HG02943 (cell line): ENCODE measurements around the gene OPN1MW.
"Not testable (repeated sequence)": the region's sequence is repeated elsewhere in the genome, so short reads cannot be mapped to it uniquely, and the experiment has no call there.

Experiments used
- ATAC-seq: cut with Tn5 transposase; IDR thresholded peaks from one replicate; pipeline ENCODE4 v1.9.1; 2021; ENCODE audit warnings: mild to moderate bottlenecking, low read depth, moderate library complexity; ENCODE audit not compliant: unreplicated experiment

The OPN1MW gene

DNA sequence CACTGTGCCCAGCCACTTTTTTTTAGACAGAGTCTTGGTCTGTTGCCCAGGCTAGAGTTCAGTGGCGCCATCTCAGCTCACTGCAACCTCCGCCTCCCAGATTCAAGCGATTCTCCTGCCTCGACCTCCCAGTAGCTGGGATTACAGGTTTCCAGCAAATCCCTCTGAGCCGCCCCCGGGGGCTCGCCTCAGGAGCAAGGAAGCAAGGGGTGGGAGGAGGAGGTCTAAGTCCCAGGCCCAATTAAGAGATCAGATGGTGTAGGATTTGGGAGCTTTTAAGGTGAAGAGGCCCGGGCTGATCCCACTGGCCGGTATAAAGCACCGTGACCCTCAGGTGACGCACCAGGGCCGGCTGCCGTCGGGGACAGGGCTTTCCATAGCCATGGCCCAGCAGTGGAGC lies at the start of gene OPN1MW:
Gene OPN1MW (plus strand): TSS at position 301 of the 400 bp plus-strand sequence. CDS start 82 bp downstream, at position 383.
- not testable (repeated sequence) for ATAC-seq

DNA sequence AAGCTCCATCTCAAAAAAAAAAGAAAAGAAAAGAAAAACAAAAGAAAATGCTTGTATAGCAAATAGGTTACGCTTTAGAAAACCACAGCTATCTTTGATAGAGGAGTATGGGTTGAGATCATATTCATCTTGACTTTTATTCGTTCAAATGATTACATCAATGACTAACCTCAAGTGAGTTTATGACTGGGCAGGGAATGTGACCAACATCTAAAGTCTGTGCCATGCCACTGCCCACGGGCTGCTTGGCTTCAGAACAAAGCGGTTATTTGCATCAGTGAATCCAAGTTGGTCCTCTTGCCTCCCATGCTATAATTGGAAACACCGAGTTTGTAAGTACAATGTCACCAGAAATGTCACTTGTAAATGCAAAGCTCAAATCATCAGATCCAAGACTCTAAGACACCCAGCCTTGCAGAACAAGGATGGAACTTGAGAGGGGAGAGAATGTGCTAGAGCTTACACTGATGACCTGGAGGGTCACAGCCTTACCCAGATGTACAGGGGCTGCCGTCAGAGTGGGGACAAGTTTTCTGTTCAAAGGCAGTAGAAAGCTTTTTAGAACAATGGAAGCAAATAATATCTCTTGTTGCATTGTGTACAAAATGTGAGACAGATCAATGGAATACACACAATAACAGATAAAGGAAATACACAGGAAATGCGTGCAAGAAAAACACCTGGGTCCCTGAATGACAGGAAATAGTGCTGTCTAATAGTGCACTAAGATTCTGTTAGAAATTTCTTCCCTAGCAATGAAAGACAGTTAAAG lies 46.8 kb upstream of the OPN1MW start:
- ATAC-seq, result no peak

DNA sequence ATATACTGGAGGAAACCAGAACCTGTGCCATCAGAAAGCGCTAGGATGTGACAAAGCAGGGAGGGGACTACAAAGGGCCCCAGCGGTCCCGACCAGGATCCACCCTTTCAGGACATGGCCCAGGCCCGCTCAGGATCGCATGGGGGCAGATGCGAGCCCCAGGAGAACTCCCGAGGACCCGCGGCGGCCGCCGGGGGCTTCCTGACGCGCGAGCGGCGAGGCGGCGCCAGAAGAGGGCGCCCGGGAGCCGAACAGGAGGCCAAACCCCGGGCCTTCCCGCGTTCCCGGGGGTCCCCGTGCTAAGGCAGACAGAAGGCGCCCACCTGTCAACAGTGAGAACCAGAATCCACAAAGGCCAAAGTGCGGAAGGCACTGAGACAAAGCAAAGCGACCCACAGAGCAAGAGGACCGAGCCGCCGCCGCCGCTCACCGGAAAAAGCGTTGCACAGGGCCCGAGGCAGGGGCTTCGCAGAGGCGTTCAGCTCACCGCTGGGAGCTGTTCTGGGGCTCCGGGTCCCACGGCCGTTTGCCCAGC lies 45.7 kb upstream of the OPN1MW start:
- no peak for ATAC-seq

DNA sequence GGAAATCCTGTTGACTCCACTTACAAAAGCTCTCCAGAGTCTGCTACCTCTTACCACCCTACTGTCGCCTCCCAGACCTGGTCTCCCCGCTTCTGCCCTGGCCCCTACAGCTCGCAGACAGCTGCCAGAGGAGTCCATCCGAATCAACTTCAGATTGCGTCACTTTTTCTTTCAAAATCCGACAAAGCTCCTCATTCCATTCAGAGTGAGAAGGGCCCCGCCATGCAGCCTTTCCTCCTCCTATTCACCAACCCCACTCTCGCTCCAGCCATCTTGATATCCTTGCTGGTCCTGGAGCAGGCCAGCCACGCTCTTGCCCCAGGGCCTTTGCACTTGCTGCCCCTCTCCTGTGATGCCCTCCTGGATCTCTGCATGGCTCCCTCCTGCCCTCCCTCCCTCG lies 43.5 kb upstream of the OPN1MW start:
- ATAC-seq, result no peak

DNA sequence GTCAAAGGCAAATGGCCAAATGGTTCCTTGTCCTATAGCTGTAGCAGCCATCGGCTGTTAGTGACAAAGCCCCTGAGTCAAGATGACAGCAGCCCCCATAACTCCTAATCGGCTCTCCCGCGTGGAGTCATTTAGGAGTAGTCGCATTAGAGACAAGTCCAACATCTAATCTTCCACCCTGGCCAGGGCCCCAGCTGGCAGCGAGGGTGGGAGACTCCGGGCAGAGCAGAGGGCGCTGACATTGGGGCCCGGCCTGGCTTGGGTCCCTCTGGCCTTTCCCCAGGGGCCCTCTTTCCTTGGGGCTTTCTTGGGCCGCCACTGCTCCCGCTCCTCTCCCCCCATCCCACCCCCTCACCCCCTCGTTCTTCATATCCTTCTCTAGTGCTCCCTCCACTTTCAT lies 42.2 kb upstream of the OPN1MW start:
- no peak for ATAC-seq

DNA sequence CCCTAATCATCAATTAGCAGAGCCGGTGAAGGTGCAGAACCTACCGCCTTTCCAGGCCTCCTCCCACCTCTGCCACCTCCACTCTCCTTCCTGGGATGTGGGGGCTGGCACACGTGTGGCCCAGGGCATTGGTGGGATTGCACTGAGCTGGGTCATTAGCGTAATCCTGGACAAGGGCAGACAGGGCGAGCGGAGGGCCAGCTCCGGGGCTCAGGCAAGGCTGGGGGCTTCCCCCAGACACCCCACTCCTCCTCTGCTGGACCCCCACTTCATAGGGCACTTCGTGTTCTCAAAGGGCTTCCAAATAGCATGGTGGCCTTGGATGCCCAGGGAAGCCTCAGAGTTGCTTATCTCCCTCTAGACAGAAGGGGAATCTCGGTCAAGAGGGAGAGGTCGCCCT lies 41.7 kb upstream of the OPN1MW start:
- no peak for ATAC-seq

DNA sequence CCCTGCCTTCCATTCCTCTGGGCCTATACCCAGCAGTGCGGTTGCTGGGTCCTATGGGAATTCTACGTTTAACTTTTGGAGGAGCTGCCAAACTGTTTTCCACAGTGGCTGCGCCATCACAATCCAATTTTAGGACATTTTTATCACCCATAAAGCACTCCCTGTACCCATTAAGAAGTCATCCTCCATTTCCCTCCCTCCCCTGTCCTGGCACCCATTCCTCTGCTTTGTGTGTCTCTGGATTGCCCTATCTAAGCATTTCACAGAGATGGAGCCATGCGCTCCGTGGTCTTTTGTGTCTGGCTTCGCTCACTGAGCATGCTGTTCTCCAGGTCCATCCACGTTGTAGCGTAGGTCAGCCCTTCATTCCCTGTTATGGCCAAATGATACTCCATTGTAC lies 40.0 kb upstream of the OPN1MW start:
- no peak for ATAC-seq

DNA sequence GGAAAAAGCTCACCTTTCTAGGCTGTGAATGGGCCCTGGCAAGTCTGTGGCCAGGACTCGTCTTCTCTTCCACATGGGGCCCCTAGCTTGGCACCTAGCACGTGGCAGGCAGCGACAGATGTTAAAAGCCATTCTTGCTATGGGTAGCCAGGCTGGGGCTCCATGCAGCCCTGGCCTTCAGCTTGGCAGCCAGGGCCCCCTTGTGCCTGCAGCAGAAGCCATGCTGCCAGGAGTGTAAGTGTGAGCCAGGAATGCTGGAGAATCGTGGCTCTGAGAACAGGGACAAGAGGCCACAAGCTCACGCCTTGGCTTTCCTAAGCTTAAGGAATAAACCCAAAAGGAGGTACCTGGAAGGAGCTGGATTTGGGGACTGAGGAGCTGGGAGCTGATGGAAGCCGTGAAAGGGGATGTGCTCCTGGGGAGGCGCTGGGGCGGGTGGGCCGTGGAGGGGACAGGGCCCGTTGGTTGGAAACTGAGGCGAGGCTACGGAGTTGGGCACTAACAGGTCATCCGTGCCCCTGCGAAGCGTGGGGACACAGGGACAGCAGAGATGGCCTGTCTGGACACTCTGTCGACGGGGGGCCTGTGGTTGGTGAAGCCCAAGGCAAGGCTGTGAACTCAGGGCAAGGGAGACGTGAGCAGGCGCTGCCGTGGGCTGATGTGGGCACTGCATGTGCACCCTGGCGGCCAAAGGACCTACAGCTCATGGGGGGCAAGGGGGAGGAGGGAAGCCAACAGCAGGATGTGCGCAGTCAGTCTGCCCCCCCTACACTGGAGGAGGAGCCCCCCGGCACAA lies 39.2 kb upstream of the OPN1MW start:
- ATAC-seq, result no peak

DNA sequence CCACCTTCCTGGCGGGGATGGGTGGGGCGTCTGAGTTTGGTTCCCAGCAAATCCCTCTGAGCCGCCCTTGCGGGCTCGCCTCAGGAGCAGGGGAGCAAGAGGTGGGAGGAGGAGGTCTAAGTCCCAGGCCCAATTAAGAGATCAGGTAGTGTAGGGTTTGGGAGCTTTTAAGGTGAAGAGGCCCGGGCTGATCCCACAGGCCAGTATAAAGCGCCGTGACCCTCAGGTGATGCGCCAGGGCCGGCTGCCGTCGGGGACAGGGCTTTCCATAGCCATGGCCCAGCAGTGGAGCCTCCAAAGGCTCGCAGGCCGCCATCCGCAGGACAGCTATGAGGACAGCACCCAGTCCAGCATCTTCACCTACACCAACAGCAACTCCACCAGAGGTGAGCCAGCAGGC lies 38.4 kb upstream of the OPN1MW start, which contains the start of gene OPN1LW:
Gene OPN1LW (plus strand): TSS at position 234 of the 400 bp plus-strand sequence. CDS start 41 bp downstream, at position 275.
- not testable (repeated sequence) for ATAC-seq

DNA sequence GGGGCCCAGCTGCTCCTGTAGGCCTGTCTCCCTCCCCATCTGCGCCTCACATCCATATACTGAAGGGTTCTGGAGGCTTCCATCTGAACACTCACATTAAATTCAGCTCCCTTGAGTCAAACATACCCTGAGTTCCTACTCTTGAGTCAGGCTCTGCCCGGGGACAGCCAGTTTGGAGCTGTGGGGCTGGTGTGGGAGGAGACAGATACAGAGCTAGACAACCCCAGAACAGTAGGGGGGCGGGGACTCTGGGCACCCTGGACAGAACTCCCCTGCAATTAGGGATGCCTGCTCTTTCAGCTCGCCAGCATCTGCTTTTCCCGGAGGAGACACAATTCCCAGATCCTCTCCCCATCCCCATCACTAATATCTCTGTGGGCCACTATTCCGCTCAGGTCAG lies 31.4 kb upstream of the OPN1MW start:
- not testable (repeated sequence) for ATAC-seq

DNA sequence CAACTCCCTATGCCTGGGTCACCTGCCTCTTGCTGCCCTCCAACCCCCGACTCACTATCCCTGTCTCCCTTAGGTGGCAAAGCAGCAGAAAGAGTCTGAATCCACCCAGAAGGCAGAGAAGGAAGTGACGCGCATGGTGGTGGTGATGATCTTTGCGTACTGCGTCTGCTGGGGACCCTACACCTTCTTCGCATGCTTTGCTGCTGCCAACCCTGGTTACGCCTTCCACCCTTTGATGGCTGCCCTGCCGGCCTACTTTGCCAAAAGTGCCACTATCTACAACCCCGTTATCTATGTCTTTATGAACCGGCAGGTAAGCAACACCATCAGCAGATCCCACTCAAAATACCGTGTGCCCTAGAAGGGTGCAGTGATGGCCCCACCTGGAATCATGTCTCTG lies 26.2 kb upstream of the OPN1MW start:
- ATAC-seq, result not testable (repeated sequence)

DNA sequence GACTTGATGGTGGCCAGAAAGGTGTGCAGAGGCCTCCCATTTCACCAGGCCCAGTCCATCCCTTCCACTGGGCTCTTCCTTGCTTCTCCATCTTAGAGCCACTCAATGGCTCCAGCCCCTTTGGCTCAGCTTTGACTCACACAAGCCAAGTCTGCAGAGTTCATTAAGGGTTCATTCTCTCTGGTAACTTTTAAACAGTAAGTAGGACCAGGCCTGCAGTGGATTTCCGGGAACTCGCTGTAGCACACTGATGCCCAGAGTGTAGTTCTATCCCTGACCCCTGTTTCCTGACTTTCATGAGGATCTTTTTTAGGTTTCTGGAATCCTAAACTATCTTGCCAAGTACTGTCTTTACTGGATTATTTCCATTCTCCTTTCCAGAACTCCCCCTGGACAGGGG lies 25.2 kb upstream of the OPN1MW start:
- not testable (repeated sequence) for ATAC-seq

DNA sequence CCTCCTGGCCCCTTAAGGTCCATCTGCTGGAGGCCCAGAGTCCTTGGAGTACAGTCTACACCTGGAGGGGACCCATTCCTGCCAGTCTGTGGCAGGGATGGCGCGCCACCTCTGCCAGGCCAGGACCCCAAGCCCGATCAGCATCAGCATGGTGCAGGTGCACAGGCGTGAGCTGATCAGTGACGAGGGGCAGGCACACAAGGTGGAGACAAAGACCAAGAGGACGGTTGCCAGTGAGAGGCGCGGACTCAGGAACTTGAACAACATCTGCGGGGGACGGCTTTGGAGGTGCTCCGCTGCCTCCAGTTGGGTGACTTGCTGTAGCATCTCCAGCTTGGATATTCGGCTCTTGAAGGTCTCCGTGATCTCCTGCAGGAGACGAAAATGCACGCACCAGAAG lies 23.1 kb upstream of the OPN1MW start:
- ATAC-seq, result not testable (repeated sequence)

DNA sequence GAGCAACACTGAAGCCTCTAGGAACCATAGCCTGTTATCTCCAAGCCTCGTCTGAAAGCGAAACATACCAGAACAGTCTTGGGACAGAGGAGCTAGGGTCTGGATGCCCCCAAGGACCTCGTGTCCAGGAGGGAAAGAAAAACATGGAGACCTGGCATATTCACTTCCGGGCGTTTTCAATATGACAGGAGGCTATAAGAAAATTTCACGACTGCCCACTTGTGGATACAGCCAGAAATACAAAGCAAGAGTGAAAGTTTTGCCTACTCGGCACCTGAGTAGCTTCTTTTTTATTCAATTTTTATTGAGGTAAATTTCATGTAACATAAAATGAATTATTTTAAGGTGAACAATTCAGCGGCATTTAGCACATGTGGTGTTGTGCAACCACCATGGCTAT lies 17.5 kb upstream of the OPN1MW start:
- not testable (repeated sequence) for ATAC-seq

DNA sequence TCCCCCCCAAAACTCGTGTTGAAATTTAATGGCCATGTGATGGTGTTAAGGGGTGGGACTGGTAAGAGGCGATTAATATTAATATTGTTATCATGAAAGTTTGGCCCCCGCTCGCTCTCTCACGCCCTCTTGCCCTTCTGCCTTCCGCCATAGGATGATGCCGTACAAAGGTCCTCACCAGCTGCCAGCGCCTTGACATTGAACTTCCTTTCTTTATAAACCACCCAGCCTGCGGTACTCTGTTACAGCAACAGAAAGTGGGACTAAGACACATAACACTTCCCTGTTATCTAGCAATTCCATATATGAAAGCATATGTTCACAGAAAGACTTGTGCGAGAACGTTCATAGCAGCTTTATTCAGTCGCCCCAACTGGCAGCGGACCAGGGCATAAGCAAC lies 14.0 kb upstream of the OPN1MW start:
- ATAC-seq, result not testable (repeated sequence)

DNA sequence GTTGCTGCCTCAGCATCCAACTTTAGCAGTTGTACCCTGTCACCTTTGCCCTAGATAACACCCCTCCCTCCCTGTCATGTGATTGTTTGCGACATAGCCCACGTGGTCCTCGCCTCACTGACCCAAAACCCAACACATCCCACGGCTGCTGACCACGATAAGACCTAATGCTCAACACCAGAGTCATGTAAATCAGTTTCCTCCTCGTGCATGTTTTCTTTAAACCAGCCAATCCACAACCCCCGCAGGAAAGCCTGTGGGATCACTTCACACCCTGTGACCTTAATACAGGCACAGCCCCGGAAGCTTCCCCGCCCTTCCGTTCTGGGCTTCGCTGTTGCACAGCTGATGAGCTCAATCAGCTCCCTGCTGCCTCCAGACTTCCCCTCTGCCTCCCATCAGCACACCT lies 9.9 kb upstream of the OPN1MW start:
- ATAC-seq, result not testable (repeated sequence)

DNA sequence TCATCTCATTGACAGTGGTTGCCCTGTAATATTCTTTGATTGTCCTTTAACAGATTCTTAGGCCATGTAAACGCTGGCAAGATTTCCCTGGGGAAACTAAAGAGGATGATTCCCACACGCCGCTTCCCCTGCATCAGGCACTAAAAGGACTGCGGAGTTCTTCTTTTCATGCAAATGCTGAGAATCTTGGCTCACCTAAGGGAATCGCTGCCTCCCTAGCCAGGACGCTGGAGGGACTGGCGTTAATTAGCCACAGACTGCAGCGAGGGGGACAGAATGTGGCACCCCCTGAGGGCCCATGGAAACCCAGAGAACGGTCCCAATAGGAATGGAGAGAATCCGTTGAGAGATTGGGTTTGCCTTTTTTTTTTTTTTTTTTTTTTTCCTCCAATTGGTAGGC lies 8.0 kb upstream of the OPN1MW start:
- not testable (repeated sequence) for ATAC-seq

DNA sequence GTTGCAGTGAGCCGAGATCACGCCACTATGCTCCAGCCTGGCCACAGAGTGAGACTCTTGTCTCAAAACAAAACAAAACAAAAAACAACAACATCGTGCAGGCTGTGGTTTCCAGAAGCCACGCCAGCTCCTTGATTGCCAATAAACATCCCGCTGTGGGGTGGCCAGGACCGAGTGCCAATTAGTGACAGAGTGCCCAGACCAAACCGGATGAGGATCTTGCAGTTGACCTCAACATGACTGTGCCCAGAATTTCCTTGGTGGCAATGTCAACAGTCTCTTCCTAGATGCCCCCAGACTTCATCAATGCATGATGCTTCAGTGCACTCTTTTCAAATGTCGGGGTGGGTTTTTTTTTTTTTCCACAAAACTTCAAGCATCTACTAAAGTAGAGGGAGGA lies 1.4 kb downstream of the OPN1MW start:
- ATAC-seq, result not testable (repeated sequence)

DNA sequence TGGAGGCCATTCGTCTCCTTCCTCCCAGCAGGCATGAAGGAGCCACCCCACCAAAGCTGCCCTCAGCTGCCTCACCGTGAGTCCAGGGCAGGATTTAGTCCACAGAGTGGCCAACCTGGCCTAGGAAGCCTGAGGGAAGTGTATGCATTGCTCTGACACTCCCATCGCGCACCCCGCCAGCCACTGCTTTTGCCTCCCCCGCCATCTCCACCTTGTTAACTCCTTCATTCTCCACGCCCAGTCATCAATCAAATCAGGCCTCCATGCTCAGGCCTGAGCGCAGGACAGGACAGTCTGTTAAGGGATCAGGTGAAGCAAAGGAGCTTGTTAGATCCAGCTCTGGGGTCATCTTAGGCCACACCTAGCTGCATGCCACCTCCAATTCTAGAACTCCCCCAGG lies 10.4 kb downstream of the OPN1MW start:
- ATAC-seq, result not testable (repeated sequence)

DNA sequence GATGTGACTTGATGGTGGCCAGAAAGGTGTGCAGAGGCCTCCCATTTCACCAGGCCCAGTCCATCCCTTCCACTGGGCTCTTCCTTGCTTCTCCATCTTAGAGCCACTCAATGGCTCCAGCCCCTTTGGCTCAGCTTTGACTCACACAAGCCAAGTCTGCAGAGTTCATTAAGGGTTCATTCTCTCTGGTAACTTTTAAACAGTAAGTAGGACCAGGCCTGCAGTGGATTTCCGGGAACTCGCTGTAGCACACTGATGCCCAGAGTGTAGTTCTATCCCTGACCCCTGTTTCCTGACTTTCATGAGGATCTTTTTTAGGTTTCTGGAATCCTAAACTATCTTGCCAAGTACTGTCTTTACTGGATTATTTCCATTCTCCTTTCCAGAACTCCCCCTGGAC lies 11.9 kb downstream of the OPN1MW start:
- not testable (repeated sequence) for ATAC-seq

DNA sequence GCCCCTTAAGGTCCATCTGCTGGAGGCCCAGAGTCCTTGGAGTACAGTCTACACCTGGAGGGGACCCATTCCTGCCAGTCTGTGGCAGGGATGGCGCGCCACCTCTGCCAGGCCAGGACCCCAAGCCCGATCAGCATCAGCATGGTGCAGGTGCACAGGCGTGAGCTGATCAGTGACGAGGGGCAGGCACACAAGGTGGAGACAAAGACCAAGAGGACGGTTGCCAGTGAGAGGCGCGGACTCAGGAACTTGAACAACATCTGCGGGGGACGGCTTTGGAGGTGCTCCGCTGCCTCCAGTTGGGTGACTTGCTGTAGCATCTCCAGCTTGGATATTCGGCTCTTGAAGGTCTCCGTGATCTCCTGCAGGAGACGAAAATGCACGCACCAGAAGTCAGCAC lies 14.1 kb downstream of the OPN1MW start:
- not testable (repeated sequence) for ATAC-seq
